Subcutaneous abdominal adipose tissue (tissue), 5 donors: ENCODE measurements around the gene ZFP62.
"Not testable (repeated sequence)": the region's sequence is repeated elsewhere in the genome, so short reads cannot be mapped to it uniquely, and the experiment has no call there.

Source experiments
- H3K27ac ChIP-seq: one replicate; pipeline ENCODE4 v1.7.0; 2013; ENCODE audit warnings: low read depth, mild to moderate bottlenecking, inconsistent platforms, low read length, moderate library complexity
- H3K27me3 ChIP-seq, 5 donors: one replicate each; pipeline ENCODE4 v1.7.0; 2013; ENCODE audit warnings: low read length in 5 of 5, inconsistent platforms in 1 of 5; ENCODE audit not compliant: control insufficient read depth in 5 of 5, insufficient read depth in 4 of 5
- H3K36me3 ChIP-seq, 5 donors: one replicate each; pipeline ENCODE4 v1.7.0; 2013; ENCODE audit warnings: low read length in 5 of 5; ENCODE audit not compliant: control insufficient read depth in 5 of 5, insufficient read depth in 5 of 5
- H3K4me1 ChIP-seq, 5 donors: one replicate each; pipeline ENCODE4 v1.7.0; 2013; ENCODE audit warnings: low read length in 5 of 5, mild to moderate bottlenecking in 3 of 5, moderate library complexity in 1 of 5; ENCODE audit not compliant: control insufficient read depth in 5 of 5, insufficient read depth in 5 of 5
- H3K4me3 ChIP-seq, 5 donors: one replicate each; pipeline ENCODE4 v1.7.0; 2013; ENCODE audit warnings: low read length in 5 of 5, low read depth in 1 of 5
- H3K9ac ChIP-seq, 5 donors: one replicate each; pipeline ENCODE4 v1.7.0; 2013; ENCODE audit warnings: low read length in 5 of 5, mild to moderate bottlenecking in 4 of 5, moderate library complexity in 3 of 5
- H3K9me3 ChIP-seq, 5 donors: one replicate each; pipeline ENCODE4 v1.7.0; 2013; ENCODE audit warnings: low read length in 5 of 5; ENCODE audit not compliant: control insufficient read depth in 5 of 5
- donor health status: healthy.
- donor health status: healthy.
- donor health status: healthy.
- donor health status: healthy.
- donor health status: healthy.

Gene ZFP62

DNA sequence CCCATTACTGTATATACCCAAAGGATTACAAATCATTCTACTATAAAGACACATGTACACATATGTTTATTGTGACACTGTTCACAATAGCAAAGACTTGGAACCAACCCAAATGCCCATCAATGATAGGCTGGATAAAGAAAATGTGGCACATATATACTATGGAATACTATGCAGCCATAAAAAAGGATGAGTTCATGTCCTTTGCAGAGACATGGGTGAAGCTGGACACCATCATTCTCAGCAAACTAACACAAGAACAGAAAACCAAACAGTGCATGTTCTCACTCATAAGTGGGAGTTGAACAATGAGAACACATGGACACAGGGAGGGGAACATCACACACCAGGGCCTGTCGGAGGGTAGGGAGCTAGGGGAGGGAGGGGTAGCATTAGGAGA lies 34.3 kb upstream of the ZFP62 start:
- H3K4me3 ChIP-seq, H3K4me1 ChIP-seq, H3K9me3 ChIP-seq, H3K9ac ChIP-seq, H3K27me3 ChIP-seq, H3K27ac ChIP-seq, H3K36me3 ChIP-seq: not testable (repeated sequence)

DNA sequence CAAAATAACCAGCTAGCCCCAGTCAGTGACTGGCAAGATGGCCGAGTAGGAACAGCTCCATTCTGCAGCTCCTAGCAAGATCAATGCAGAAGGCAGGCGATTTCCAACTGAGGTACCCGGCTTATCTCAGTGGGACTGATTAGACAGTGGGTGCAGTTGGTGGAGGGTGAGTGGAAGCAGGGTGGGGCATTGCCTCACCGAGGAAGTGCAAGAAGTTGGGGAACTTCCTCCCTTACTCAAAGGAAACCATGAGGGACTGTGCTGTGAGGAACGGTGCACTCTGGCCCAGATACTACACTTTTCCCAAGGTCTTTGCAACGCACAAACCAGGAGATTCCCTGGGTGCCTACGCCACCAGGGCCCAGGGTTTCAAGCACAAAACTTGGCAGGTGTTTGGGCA lies 28.3 kb upstream of the ZFP62 start:
- Histone ChIP-seq H3K9me3 (no peaks in the 10 kb centered on the region), H3K9ac (no peak overlapping the region), H3K36me3 (no peaks in the 10 kb centered on the region), H3K4me1 (no peaks in the 10 kb centered on the region), H3K27ac (no peak overlapping the region), H3K4me3 (no peak overlapping the region), H3K27me3 (peaks cover 0 to 6% (median 2%) of the 10 kb centered on the region in 5 donors)

- H3K9ac ChIP-seq, H3K27me3 ChIP-seq: not testable (repeated sequence)
These were observed 24.9 kb upstream of the ZFP62 start for GRCh38 chr5:180885845-180886529.

DNA sequence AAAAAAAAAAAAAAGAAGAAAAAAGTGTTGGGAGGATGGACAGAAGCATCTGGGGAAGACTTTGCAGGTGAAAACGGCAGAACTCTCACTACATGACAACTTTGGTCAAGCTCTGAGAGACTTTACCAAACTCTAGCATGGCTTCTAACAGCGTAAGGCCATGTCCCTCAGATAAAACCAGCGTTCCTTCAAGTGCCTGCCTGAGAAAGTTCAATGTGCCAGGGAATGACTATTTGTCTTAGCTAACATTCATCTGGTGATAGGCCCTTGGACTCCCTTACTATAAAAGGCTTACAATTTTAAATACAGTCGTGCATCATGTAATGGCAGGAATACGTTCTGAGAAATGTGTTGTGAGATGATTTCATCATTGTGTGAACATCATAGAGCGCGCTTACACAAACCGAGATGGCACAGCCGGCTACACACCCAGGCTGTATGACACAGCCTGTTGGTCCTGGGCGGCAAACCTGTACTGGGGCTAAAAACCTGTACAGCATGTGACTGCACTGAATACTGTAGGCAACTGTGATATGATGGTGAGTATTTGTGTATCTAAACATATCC lies 14.9 kb upstream of the ZFP62 start:
- H3K27ac ChIP-seq, result no peak overlapping the region

More at GRCh38 chr5:180885845-180886529, 24.9 kb upstream of the ZFP62 start:
- not testable (repeated sequence) for H3K9me3 ChIP-seq, H3K4me3 ChIP-seq, H3K27ac ChIP-seq, H3K4me1 ChIP-seq, H3K36me3 ChIP-seq

DNA sequence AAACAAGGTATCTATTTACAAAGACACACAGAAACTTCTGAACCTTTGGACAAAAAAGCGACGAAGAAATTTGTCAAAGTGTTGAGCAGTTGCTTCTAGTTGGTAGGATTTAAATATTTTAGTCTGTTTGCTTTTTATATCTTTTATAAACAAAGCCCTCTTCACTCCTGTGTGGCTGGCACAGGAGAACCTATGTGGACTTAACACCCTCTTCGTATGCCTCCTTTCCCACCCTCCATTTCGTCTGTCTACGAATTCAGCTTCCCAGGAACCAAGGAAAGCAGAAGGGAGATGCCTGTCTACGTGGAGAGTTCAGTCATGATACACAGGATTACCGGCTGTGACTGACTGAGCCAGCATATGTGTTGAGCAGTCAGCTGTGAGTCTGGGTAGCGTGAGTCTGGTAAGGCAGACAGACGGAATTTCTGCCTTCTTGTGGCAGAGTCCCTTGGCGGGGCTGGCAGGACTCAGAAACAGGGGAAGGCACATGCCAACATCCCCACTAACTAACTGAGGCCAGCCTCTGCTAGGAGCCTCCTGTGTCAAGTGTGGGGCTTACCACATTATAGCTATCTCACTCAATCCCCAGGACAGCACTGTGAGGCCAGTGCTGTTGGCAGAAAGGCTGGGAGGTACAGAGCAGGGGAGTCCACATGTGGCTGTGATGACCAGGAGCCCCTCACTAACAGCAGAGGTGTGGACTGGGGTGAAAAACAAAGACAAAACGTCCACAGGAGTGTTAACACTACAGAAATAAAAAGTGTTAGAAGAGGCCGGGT lies 13.9 kb upstream of the ZFP62 start:
- Histone ChIP-seq H3K27ac (no peak overlapping the region), H3K27me3 (no peaks in the 10 kb centered on the region), H3K4me3 (no peak overlapping the region), H3K36me3 (no peaks in the 10 kb centered on the region), H3K9ac (no peak overlapping the region), H3K4me1 (peaks cover 0 to 5% (median 2%) of the 10 kb centered on the region in 5 donors), H3K9me3 (peaks cover 0 to 4% (median 0%) of the 10 kb centered on the region in 5 donors)

More for the DNA sequence above, 14.9 kb upstream of the ZFP62 start:
- Histone ChIP-seq H3K4me3 (no peak overlapping the region), H3K9ac (no peak overlapping the region), H3K27me3 (no peaks in the 10 kb centered on the region), H3K36me3 (no peaks in the 10 kb centered on the region), H3K9me3 (peaks cover 0 to 4% (median 0%) of the 10 kb centered on the region in 5 donors), H3K4me1 (peaks cover 0 to 5% (median 0%) of the 10 kb centered on the region in 5 donors)

GRCh38 chr5:180873615-180874520 lies 12.8 kb upstream of the ZFP62 start:
- peaks cover 0 to 11% (median 9%) of the 10 kb centered on the region in 5 donors for H3K4me1 ChIP-seq
- H3K9me3 ChIP-seq, result peaks cover 0 to 4% (median 0%) of the 10 kb centered on the region in 5 donors
- no peak overlapping the region for H3K4me3 ChIP-seq
- H3K36me3 ChIP-seq, result no peaks in the 10 kb centered on the region
- no peak overlapping the region for H3K27ac ChIP-seq
- H3K9ac ChIP-seq, result no peak overlapping the region
- no peaks in the 10 kb centered on the region for H3K27me3 ChIP-seq

- H3K27me3 ChIP-seq, result no peaks in the 10 kb centered on the region
- H3K36me3 ChIP-seq, result no peaks in the 10 kb centered on the region
- H3K4me3 ChIP-seq, result no peak overlapping the region
- no peak overlapping the region for H3K9ac ChIP-seq
- H3K27ac ChIP-seq, result no peak overlapping the region
- H3K9me3 ChIP-seq, result peaks cover 0 to 4% (median 0%) of the 10 kb centered on the region in 5 donors
- peaks cover 0 to 13% (median 9%) of the 10 kb centered on the region in 5 donors for H3K4me1 ChIP-seq
These were observed 11.3 kb upstream of the ZFP62 start for GRCh38 chr5:180872419-180872818.

- Histone ChIP-seq H3K27me3 (no peaks in the 10 kb centered on the region), H3K4me1 (peaks cover 0 to 13% (median 9%) of the 10 kb centered on the region in 5 donors), H3K36me3 (no peaks in the 10 kb centered on the region), H3K4me3 (no peak overlapping the region), H3K27ac (no peak overlapping the region), H3K9ac (no peak overlapping the region), H3K9me3 (peaks cover 0 to 4% (median 0%) of the 10 kb centered on the region in 5 donors)
These were observed 9.4 kb upstream of the ZFP62 start for GRCh38 chr5:180870276-180871068.

GRCh38 chr5:180869587-180869986 lies 8.5 kb upstream of the ZFP62 start:
- no peaks in the 10 kb centered on the region for H3K27me3 ChIP-seq
- no peak overlapping the region for H3K27ac ChIP-seq
- peaks cover 0 to 13% (median 9%) of the 10 kb centered on the region in 5 donors for H3K4me1 ChIP-seq
- peaks cover 0 to 4% (median 0%) of the 10 kb centered on the region in 5 donors for H3K9me3 ChIP-seq
- no peaks in the 10 kb centered on the region for H3K36me3 ChIP-seq
- no peak overlapping the region for H3K4me3 ChIP-seq
- no peak overlapping the region for H3K9ac ChIP-seq
